Trophoblast cell (in vitro differentiated cells and primary cell): ENCODE data around the gene DNAJB8.

Experiments used
- DNase-seq, 2 donors: peaks; one replicate each; pipeline ENCODE4 v3.0.0-alpha.2; 2016
- H2AFZ ChIP-seq: 2 replicates; pipeline ENCODE4 v1.6.1; 2013; ENCODE audit warnings: low read length, moderate library complexity, mild to moderate bottlenecking; ENCODE audit not compliant: insufficient read depth, poor library complexity
- H2AK5ac ChIP-seq: 2 replicates; pipeline ENCODE4 v1.6.1; 2013; ENCODE audit warnings: mild to moderate bottlenecking, low read length
- H2BK120ac ChIP-seq: 2 replicates; pipeline ENCODE4 v1.6.1; 2013; ENCODE audit warnings: low read length, mild to moderate bottlenecking, moderate library complexity; ENCODE audit not compliant: insufficient read depth, poor library complexity
- H2BK12ac ChIP-seq: 2 replicates; pipeline ENCODE4 v1.6.1; 2013; ENCODE audit warnings: mild to moderate bottlenecking, low read length, moderate library complexity
- H2BK5ac ChIP-seq: 2 replicates; pipeline ENCODE4 v1.6.1; 2013; ENCODE audit warnings: low read length, low read depth, moderate library complexity, mild to moderate bottlenecking; ENCODE audit not compliant: poor library complexity
- H3K14ac ChIP-seq: 2 replicates; pipeline ENCODE4 v1.6.1; 2013; ENCODE audit warnings: mild to moderate bottlenecking, low read length
- H3K18ac ChIP-seq: 2 replicates; pipeline ENCODE4 v1.6.1; 2013; ENCODE audit warnings: mild to moderate bottlenecking, low read length
- H3K23ac ChIP-seq: 2 replicates; pipeline ENCODE4 v1.6.1; 2013; ENCODE audit warnings: low read length
- H3K27ac ChIP-seq: 2 replicates; pipeline ENCODE4 v1.5.1; 2013; ENCODE audit warnings: low read depth, mild to moderate bottlenecking, inconsistent platforms, low read length, moderate library complexity
- H3K27me3 ChIP-seq: 2 replicates; pipeline ENCODE4 v1.6.1; 2013; ENCODE audit warnings: inconsistent platforms, mild to moderate bottlenecking, low read length, moderate library complexity; ENCODE audit not compliant: insufficient read depth
- H3K36me3 ChIP-seq, 2 experiments: 1 replicate in 1 of 2; 2 replicates in 1 of 2; pipeline ENCODE4 v1.6.1; 2013; ENCODE audit warnings: low read length in 2 of 2, mild to moderate bottlenecking in 2 of 2, moderate library complexity in 1 of 2; ENCODE audit not compliant: insufficient read depth in 2 of 2, control insufficient read depth in 1 of 2
- H3K4ac ChIP-seq: 2 replicates; pipeline ENCODE4 v1.6.1; 2013; ENCODE audit warnings: low read depth, mild to moderate bottlenecking, low read length, moderate library complexity
- H3K4me1 ChIP-seq, 2 experiments: 1 replicate in 1 of 2; 2 replicates in 1 of 2; pipeline ENCODE4 v1.6.1; 2013; ENCODE audit warnings: low read length in 2 of 2, mild to moderate bottlenecking in 2 of 2, moderate library complexity in 1 of 2; ENCODE audit not compliant: insufficient read depth in 2 of 2, control insufficient read depth in 1 of 2
- H3K4me2 ChIP-seq: 2 replicates; pipeline ENCODE4 v1.6.1; 2013; ENCODE audit warnings: inconsistent platforms, mild to moderate bottlenecking, low read length, moderate library complexity
- H3K4me3 ChIP-seq: 2 replicates; pipeline ENCODE4 v1.5.1; 2013; ENCODE audit warnings: mild to moderate bottlenecking, low read depth, low read length, inconsistent platforms
- H3K79me1 ChIP-seq: one replicate; pipeline ENCODE4 v1.6.1; 2013; ENCODE audit warnings: low read length
- H3K79me2 ChIP-seq: 2 replicates; pipeline ENCODE4 v1.6.1; 2013; ENCODE audit warnings: low read length, mild to moderate bottlenecking; ENCODE audit not compliant: control insufficient read depth, insufficient read depth, poor library complexity
- H3K9ac ChIP-seq: 2 replicates; pipeline ENCODE4 v1.6.1; 2013; ENCODE audit warnings: mild to moderate bottlenecking, low read length
- H3K9me3 ChIP-seq: 2 replicates; pipeline ENCODE4 v1.6.1; 2013; ENCODE audit warnings: low read depth, mild to moderate bottlenecking, control low read depth, inconsistent platforms, low read length; ENCODE audit not compliant: insufficient read depth
- H4K12ac ChIP-seq: 2 replicates; pipeline ENCODE4 v1.6.1; 2013; ENCODE audit warnings: low read depth, mild to moderate bottlenecking, low read length, moderate library complexity
- H4K8ac ChIP-seq: 2 replicates; pipeline ENCODE4 v1.6.1; 2013; ENCODE audit warnings: low read depth, mild to moderate bottlenecking, low read length, moderate library complexity
- H4K91ac ChIP-seq: one replicate; pipeline ENCODE4 v1.6.1; 2013; ENCODE audit warnings: low read depth, mild to moderate bottlenecking, low read length, moderate library complexity
- WGBS: extraction: QIAGEN DNeasy Blood & Tissue Kit; methylation state at CpG from one replicate; pipeline ENCODE4 v1.1.7; 2013; ENCODE audit warnings: missing lambda C conversion rate; ENCODE audit not compliant: insufficient read length, insufficient coverage; ENCODE audit errors: extremely low coverage; 5-methylcytosine and 5-hydroxymethylcytosine counted together

The DNAJB8 gene

DNA sequence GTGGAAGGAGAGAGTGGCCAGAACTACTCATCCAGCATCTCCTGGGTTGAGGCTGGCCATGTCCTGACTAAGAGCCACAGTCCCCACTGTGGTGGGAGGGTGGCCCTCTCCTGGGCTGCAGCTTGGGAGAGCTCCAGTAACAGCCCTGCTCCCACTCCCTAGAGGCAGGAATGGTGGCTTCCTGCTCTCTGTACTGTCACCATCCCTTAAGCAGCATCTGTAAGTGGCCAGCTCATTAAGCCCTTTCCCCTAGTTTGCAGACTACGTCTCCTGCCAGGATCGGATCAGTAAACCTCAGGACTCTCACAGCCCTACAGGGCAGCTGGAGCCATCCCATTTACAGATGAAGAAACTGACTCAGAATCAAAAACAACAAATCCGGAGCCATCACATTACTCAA is 30.5 kb downstream of the DNAJB8 start:
- Histone ChIP-seq H2BK5ac (peak overlapping the region; percentile 67), H3K4me1 (peaks cover 35 to 38% of the 10 kb centered on the region in 2 experiments), H3K27me3 (no peaks in the 10 kb centered on the region), H2AK5ac (peak overlapping the region; percentile 32), H2BK12ac (peak overlapping the region; percentile 91), H2AFZ (peak overlapping the region; percentile 19), H3K36me3 (no peaks in the 10 kb centered on the region), H4K91ac (peak overlapping the region; percentile 95), H3K79me1 (peaks cover 36% of the 10 kb centered on the region), H3K4me2 (peak overlapping the region; percentile 55), H3K14ac (peak overlapping the region; percentile 88), H3K4ac (peak overlapping the region; percentile 41), H3K4me3 (no peak overlapping the region), H4K8ac (peak overlapping the region; percentile 72), H3K9ac (no peak overlapping the region), H2BK120ac (peak overlapping the region; percentile 94), H3K9me3 (no peaks in the 10 kb centered on the region), H3K27ac (peak overlapping the region; percentile 98), H3K23ac (no peak overlapping the region), H4K12ac (no peak overlapping the region), H3K18ac (peak overlapping the region; percentile 67), H3K79me2 (peaks cover 11% of the 10 kb centered on the region)
- WGBS, result no CpG with 5 or more reads among the region's 3 CpGs
- DNase-seq, result peak; percentile 92 to 94

DNA sequence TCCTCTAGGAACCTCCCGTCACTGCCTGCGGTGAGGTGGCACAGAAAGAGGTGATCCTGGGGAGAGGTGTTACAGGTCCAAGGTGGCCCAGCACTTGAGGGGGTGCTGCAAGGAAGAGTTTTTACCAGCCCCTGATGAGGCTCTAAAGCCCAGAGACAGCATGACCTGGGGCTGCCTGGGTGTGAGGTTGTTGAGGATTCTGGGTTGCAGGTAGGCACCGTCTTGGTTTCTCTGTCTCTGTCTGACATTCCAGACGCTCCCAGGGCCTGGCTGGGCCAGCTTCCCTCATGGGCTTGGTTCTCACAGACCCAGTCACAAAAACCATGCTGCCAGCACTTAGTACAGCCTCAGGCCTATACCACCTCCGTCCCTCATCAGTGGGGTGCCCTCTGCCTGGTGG is 31.1 kb downstream of the DNAJB8 start:
- no peaks in the 10 kb centered on the region for H3K27me3 ChIP-seq
- peak overlapping the region; percentile 32 for H2AK5ac ChIP-seq
- H3K4me1 ChIP-seq, result peaks cover 35 to 38% of the 10 kb centered on the region in 2 experiments
- H2BK5ac ChIP-seq, result peak overlapping the region; percentile 67
- H3K27ac ChIP-seq, result peak overlapping the region; percentile 98
- H3K9me3 ChIP-seq, result no peaks in the 10 kb centered on the region
- H2BK12ac ChIP-seq, result peak overlapping the region; percentile 91
- peak overlapping the region; percentile 72 for H4K8ac ChIP-seq
- H3K18ac ChIP-seq, result peak overlapping the region; percentile 67
- H3K23ac ChIP-seq, result no peak overlapping the region
- H4K12ac ChIP-seq, result peak overlapping the region; percentile 25
- no peak overlapping the region for H3K4me3 ChIP-seq
- no peak overlapping the region for H3K9ac ChIP-seq
- H3K4ac ChIP-seq, result peak overlapping the region; percentile 58
- peaks cover 11% of the 10 kb centered on the region for H3K79me2 ChIP-seq
- H2AFZ ChIP-seq, result no peak overlapping the region
- no peaks in the 10 kb centered on the region for H3K36me3 ChIP-seq
- DNase-seq, result peak; percentile 80 to 81
- H3K79me1 ChIP-seq, result peaks cover 36% of the 10 kb centered on the region
- H4K91ac ChIP-seq, result peak overlapping the region; percentile 95
- peak overlapping the region; percentile 94 for H2BK120ac ChIP-seq
- H3K14ac ChIP-seq, result peak overlapping the region; percentile 88
- no CpG with 5 or more reads among the region's 5 CpGs for WGBS
- H3K4me2 ChIP-seq, result peak overlapping the region; percentile 55

DNA sequence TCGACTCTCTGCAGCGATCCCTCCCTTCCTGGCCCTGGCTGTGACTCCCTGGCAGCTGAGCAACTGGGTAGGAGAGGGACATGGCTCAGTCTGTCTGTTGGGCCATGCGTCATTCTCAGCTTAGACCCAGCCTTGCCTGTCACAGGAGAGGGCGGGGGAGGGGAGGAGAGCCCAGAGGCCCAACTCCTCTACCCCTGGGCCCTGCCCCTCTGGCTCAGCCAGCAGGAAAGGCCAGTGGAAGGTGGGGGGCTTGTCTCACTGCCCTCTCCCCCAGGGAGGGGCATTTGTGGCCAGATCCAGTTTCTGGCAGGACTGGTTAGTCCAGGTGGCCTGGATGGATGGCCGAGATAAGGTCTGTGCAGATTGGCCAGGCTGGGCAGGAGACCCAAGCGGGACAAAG is 31.6 kb downstream of the DNAJB8 start:
- H3K4me1 ChIP-seq, result peaks cover 35 to 38% of the 10 kb centered on the region in 2 experiments
- no peak overlapping the region for H3K23ac ChIP-seq
- no peak overlapping the region for H4K12ac ChIP-seq
- no peak overlapping the region for H3K14ac ChIP-seq
- H2BK12ac ChIP-seq, result no peak overlapping the region
- DNase-seq, result peak; percentile 98 to 99
- peak overlapping the region; percentile 95 for H4K91ac ChIP-seq
- WGBS, result no CpG with 5 or more reads among the region's 6 CpGs
- no peaks in the 10 kb centered on the region for H3K36me3 ChIP-seq
- no peak overlapping the region for H2AFZ ChIP-seq
- no peaks in the 10 kb centered on the region for H3K9me3 ChIP-seq
- no peaks in the 10 kb centered on the region for H3K27me3 ChIP-seq
- peaks cover 11% of the 10 kb centered on the region for H3K79me2 ChIP-seq
- H3K9ac ChIP-seq, result no peak overlapping the region
- H3K79me1 ChIP-seq, result peaks cover 36% of the 10 kb centered on the region
- H3K4ac ChIP-seq, result no peak overlapping the region
- H3K18ac ChIP-seq, result peak overlapping the region; percentile 67
- H3K4me2 ChIP-seq, result peak overlapping the region; percentile 55
- H3K27ac ChIP-seq, result peak overlapping the region; percentile 98
- H2BK120ac ChIP-seq, result peak overlapping the region; percentile 94
- no peak overlapping the region for H4K8ac ChIP-seq
- no peak overlapping the region for H2AK5ac ChIP-seq
- H3K4me3 ChIP-seq, result no peak overlapping the region
- peak overlapping the region; percentile 67 for H2BK5ac ChIP-seq

DNA sequence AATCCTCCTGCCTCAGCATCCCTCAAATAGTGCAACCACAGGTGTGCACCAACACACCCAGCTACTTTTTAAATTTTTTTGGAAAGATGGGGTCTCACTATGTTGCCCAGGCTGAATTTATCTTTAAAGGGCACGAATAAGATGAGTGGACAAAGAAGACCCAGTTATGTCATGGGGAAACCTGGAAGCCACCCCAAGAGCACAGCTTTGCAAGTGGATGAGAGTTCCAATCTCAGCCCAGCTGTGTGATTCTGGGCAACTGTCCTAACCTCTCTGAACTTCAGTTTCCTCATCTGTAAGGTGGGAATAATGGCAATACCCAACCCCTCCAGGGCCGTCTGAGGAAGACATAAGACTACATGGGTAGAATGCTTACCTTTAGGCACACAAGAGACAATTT is 32.2 kb downstream of the DNAJB8 start:
- H3K9me3 ChIP-seq, result no peaks in the 10 kb centered on the region
- no peaks in the 10 kb centered on the region for H3K36me3 ChIP-seq
- no peak overlapping the region for H3K23ac ChIP-seq
- H3K4me1 ChIP-seq, result peaks cover 35 to 38% of the 10 kb centered on the region in 2 experiments
- peak overlapping the region; percentile 5 for H3K14ac ChIP-seq
- H3K4ac ChIP-seq, result no peak overlapping the region
- H4K91ac ChIP-seq, result peak overlapping the region; percentile 63
- peak overlapping the region; percentile 77 for H3K27ac ChIP-seq
- peaks cover 11% of the 10 kb centered on the region for H3K79me2 ChIP-seq
- H2AK5ac ChIP-seq, result peak overlapping the region; percentile 8
- H2BK5ac ChIP-seq, result peak overlapping the region; percentile 34
- no CpG with 5 or more reads among the region's 2 CpGs for WGBS
- H3K18ac ChIP-seq, result no peak overlapping the region
- no peak for DNase-seq
- H2BK12ac ChIP-seq, result peak overlapping the region; percentile 37
- H2BK120ac ChIP-seq, result peak overlapping the region; percentile 36
- peak overlapping the region; percentile 14 for H3K4me2 ChIP-seq
- H2AFZ ChIP-seq, result no peak overlapping the region
- no peak overlapping the region for H3K9ac ChIP-seq
- peaks cover 36% of the 10 kb centered on the region for H3K79me1 ChIP-seq
- no peak overlapping the region for H4K12ac ChIP-seq
- H3K27me3 ChIP-seq, result no peaks in the 10 kb centered on the region
- no peak overlapping the region for H4K8ac ChIP-seq
- H3K4me3 ChIP-seq, result no peak overlapping the region
